ENCODE data around the gene GP1BB. TPM values are rescaled to one million over a fixed set of nuclear protein-coding genes. Genes with fewer than 3 reads are reported as not detected.

Gene GP1BB
- total and polyA plus RNA-seq, 2 of the 4 experiments (the other 2 are of a cell fraction): 0.18 to 1.5 TPM

GRCh38 chr22:19678949-19679521, 44.3 kb upstream of the GP1BB start:
- Histone ChIP-seq H2BK15ac (ENCODE audit: low read depth, low read length) (no peak overlapping the region), H2AK9ac (replicated peaks; ENCODE audit: low read depth, low read length, poor library complexity) (no peak overlapping the region), H3K4ac (ENCODE audit: low read depth, low read length) (no peak overlapping the region), H4K91ac (ENCODE audit: insufficient read depth, low read depth, low read length) (no peak overlapping the region), H3K36me3 (ENCODE audit: control insufficient read depth, insufficient read depth, low read length) (no peaks in the 10 kb centered on the region), H2BK20ac (ENCODE audit: low read depth, low read length) (no peak overlapping the region), H4K5ac (ENCODE audit: low read depth, low read length) (no peak overlapping the region), H3K14ac (replicated peaks; ENCODE audit: low read depth, low read length) (no peak overlapping the region), H2BK5ac (ENCODE audit: low read depth, low read length, poor library complexity, severe bottlenecking) (no peak overlapping the region), H4K8ac (ENCODE audit: low read depth in 2 of 2, low read length in 2 of 2) (no peak overlapping the region), H3K23ac (ENCODE audit: low read depth, low read length) (no peak overlapping the region), H3K27me3 (ENCODE audit: control insufficient read depth, insufficient read depth, low read length) (peaks cover 16% of the 10 kb centered on the region), H3K4me1 (ENCODE audit: control insufficient read depth, insufficient read depth, low read length) (no peaks in the 10 kb centered on the region; the same call in 1 of the 2 replicates), H2AFZ (replicated peaks; ENCODE audit: low read length, poor library complexity) (peak overlapping the region; percentile 24), H3K4me3 (ENCODE audit: insufficient read depth, low read depth, low read length) (no peak overlapping the region), H2BK120ac (ENCODE audit: low read depth, low read length) (no peak overlapping the region), H3K9me3 (ENCODE audit: control insufficient read depth, insufficient read depth, low read length) (no peaks in the 10 kb centered on the region), H3K9me1 (ENCODE audit: insufficient read depth, low read length) (no peaks in the 10 kb centered on the region), H3K18ac (ENCODE audit: low read depth, low read length) (no peak overlapping the region), H4K20me1 (ENCODE audit: insufficient read depth, low read length) (no peaks in the 10 kb centered on the region), H3K9ac (ENCODE audit: low read depth, low read length) (no peak overlapping the region), H3K56ac (ENCODE audit: extremely low read depth, insufficient read depth, low read length) (no peak overlapping the region), H3K4me2 (ENCODE audit: low read depth, low read length) (no peak overlapping the region), H3K79me1 (ENCODE audit: low read depth in 1 of 2, low read length in 2 of 2) (no peaks in the 10 kb centered on the region), H2AK5ac (ENCODE audit: low read depth, low read length) (no peak overlapping the region), H3K27ac (ENCODE audit: insufficient read depth, low read length) (no peak overlapping the region)
- no TSS peak for BruUV-seq (replicated peaks)
- in situ Hi-C loops (cut with MboI; ENCODE audit: low sequenced_read_pairs) (no loop called here), intact Hi-C loops (cut with micrococcal nuclease) (loop anchor here (1.0 kb wide), 1 partner anchor 39 kb away; no protein-coding TSS in a partner anchor), dilution Hi-C loops (cut with HindIII; ENCODE audit: low sequenced_read_pairs, unreplicated experiment) (no loop called here)
- ATAC-seq (ENCODE audit: low read depth) (no peak; the same call in 1 of the 2 replicates), DNase-seq (no peak)
- CTCF ChIA-PET: interaction anchor here (1.0 to 1.5 kb wide), 2 partner anchors 11 to 13 kb away, joined by 3 to 5 read pairs; no protein-coding TSS in a partner anchor
- TF ChIP-seq SMC3 (IDR thresholded peaks at IDR 0.05; ENCODE audit: low read depth, low read length): no peak
- no peak for TF ChIP-seq RCOR1 (IDR thresholded peaks at IDR 0.05; ENCODE audit: insufficient replicate concordance, low read length)
- no peak for TF ChIP-seq POLR2A (IDR thresholded peaks at IDR 0.05; ENCODE audit: low read depth, low read length)
- no peak for TF ChIP-seq CHD1 (IDR thresholded peaks at IDR 0.05; ENCODE audit: low read depth, low read length)
- no peak for TF ChIP-seq RFX5 (IDR thresholded peaks at IDR 0.05; ENCODE audit: low read depth, low read length)
- TF ChIP-seq CEBPB (IDR thresholded peaks at IDR 0.05; ENCODE audit: low read depth, low read length): no peak
- TF ChIP-seq USF2 (IDR thresholded peaks at IDR 0.05; ENCODE audit: low read depth, low read length): no peak
- 26% methylated on average over 4 of the region's 11 CpGs; no CpG with 5 or more reads in 1 of the 2 experiments for WGBS, 2 experiments (ENCODE audit: extremely low coverage in 2 of 2, insufficient read length in 1 of 2)
- POLR2A ChIA-PET (ENCODE audit: unreplicated experiment): no interaction called here

Measured in IMR-90 (cell line).